Measurements from ENCODE around the gene ATP6V0B. TPM values are rescaled to one million over a fixed set of nuclear protein-coding genes. Genes with fewer than 3 reads are reported as not detected.

ATP6V0B gene
- total RNA-seq, 1 donor: 89.4 TPM

- Histone ChIP-seq H3K9me3 (ENCODE audit: low read depth, low read length) (peaks cover 3% of the 10 kb centered on the region), H2AFZ (ENCODE audit: low read length) (no peak overlapping the region), H3K27ac (ENCODE audit: low read depth, low read length) (no peak overlapping the region), H3K36me3 (ENCODE audit: insufficient read depth, low read length) (peaks cover 11% of the 10 kb centered on the region), H3K27me3 (ENCODE audit: insufficient read depth, low read length) (no peaks in the 10 kb centered on the region), H4K20me1 (ENCODE audit: insufficient read depth, low read length) (peaks cover 8% of the 10 kb centered on the region), H3K4me2 (ENCODE audit: insufficient read depth, low read length) (no peak overlapping the region), H3K4me3 (ENCODE audit: insufficient read depth, low read length) (no peak overlapping the region), H3K79me2 (ENCODE audit: insufficient read depth, low read length) (no peaks in the 10 kb centered on the region), H3K4me1 (ENCODE audit: insufficient read depth, low read length) (peaks cover 20% of the 10 kb centered on the region)
- TF ChIP-seq CTCF (IDR thresholded peaks at IDR 0.05; ENCODE audit: extremely low read depth, low read depth, low read length): no peak
- DNase-seq (ENCODE audit: insufficient read length, low spot score, missing footprints): peak; percentile 93
Measured at GRCh38 chr1:43931711-43932660, 42.8 kb upstream of the ATP6V0B start.

GRCh38 chr1:43932786-43933385, 41.9 kb upstream of the ATP6V0B start:
- Histone ChIP-seq H2AFZ (ENCODE audit: low read length) (peak overlapping the region; percentile 24), H3K4me3 (ENCODE audit: insufficient read depth, low read length) (peak overlapping the region; percentile 69), H3K36me3 (ENCODE audit: insufficient read depth, low read length) (peaks cover 11% of the 10 kb centered on the region), H3K27ac (ENCODE audit: low read depth, low read length) (no peak overlapping the region), H3K4me2 (ENCODE audit: insufficient read depth, low read length) (peak overlapping the region; percentile 70), H3K4me1 (ENCODE audit: insufficient read depth, low read length) (peaks cover 20% of the 10 kb centered on the region), H3K79me2 (ENCODE audit: insufficient read depth, low read length) (no peaks in the 10 kb centered on the region), H4K20me1 (ENCODE audit: insufficient read depth, low read length) (peaks cover 8% of the 10 kb centered on the region), H3K9me3 (ENCODE audit: low read depth, low read length) (peaks cover 3% of the 10 kb centered on the region), H3K27me3 (ENCODE audit: insufficient read depth, low read length) (no peaks in the 10 kb centered on the region)
- TF ChIP-seq CTCF (IDR thresholded peaks at IDR 0.05; ENCODE audit: extremely low read depth, low read depth, low read length): no peak
- DNase-seq (ENCODE audit: insufficient read length, low spot score, missing footprints): peak; percentile 95

GRCh38 chr1:43933386-43934100, 41.2 kb upstream of the ATP6V0B start, which contains the start of gene ARTN:
Gene ARTN (plus strand): TSS chr1:43933801. CDS start chr1:43935657, 1,856 bp downstream.
- H3K79me2 ChIP-seq (ENCODE audit: insufficient read depth, low read length): no peaks in the 10 kb centered on the region
- peaks cover 20% of the 10 kb centered on the region for H3K4me1 ChIP-seq (ENCODE audit: insufficient read depth, low read length)
- peaks cover 11% of the 10 kb centered on the region for H3K36me3 ChIP-seq (ENCODE audit: insufficient read depth, low read length)
- H3K9me3 ChIP-seq (ENCODE audit: low read depth, low read length): peaks cover 3% of the 10 kb centered on the region
- peak within 1 kb of the TSS; percentile 69 for H3K4me3 ChIP-seq (ENCODE audit: insufficient read depth, low read length)
- H4K20me1 ChIP-seq (ENCODE audit: insufficient read depth, low read length): peaks cover 8% of the 10 kb centered on the region
- no peak for TF ChIP-seq CTCF (IDR thresholded peaks at IDR 0.05; ENCODE audit: extremely low read depth, low read depth, low read length)
- H3K27me3 ChIP-seq (ENCODE audit: insufficient read depth, low read length): no peaks in the 10 kb centered on the region
- H3K27ac ChIP-seq (ENCODE audit: low read depth, low read length): no peak within 1 kb of the TSS
- H3K4me2 ChIP-seq (ENCODE audit: insufficient read depth, low read length): peak within 1 kb of the TSS; percentile 70
- DNase-seq (ENCODE audit: insufficient read length, low spot score, missing footprints): peak; percentile 94
- H2AFZ ChIP-seq (ENCODE audit: low read length): peak within 1 kb of the TSS; percentile 24
